ENCODE data around the gene IFNLR1.

Gene IFNLR1

GRCh38 chr1:24147816-24148215 lies 39.3 kb downstream of the IFNLR1 start:
- H3K4me2 ChIP-seq (ENCODE audit: low read depth, low read length, poor library complexity, severe bottlenecking): no peak overlapping the region
- no peak overlapping the region for H3K27ac ChIP-seq (ENCODE audit: low read depth, low read length)
- no peak overlapping the region for H2AFZ ChIP-seq (ENCODE audit: low read depth, low read length, severe bottlenecking)
- H3K36me3 ChIP-seq (ENCODE audit: low read length): no peaks in the 10 kb centered on the region
- no peaks in the 10 kb centered on the region for H3K9me2 ChIP-seq (replicated peaks; ENCODE audit: insufficient read depth, low read length)
- no peak overlapping the region for H3K9ac ChIP-seq (ENCODE audit: low read length)
- H3F3A ChIP-seq (ENCODE audit: insufficient read depth): peaks cover 20% of the 10 kb centered on the region
- H3K79me2 ChIP-seq (ENCODE audit: insufficient read depth, low read length): 0 out of 2 replicates have a peak, but pooled peaks cover 3% of the 10 kb centered on the region
- H3K4me3 ChIP-seq (ENCODE audit: insufficient read depth, low read length, poor library complexity, severe bottlenecking): no peak overlapping the region
- no peaks in the 10 kb centered on the region for H4K20me1 ChIP-seq (ENCODE audit: low read depth, low read length)
- H3K27me3 ChIP-seq (ENCODE audit: low read length): no peaks in the 10 kb centered on the region
- H3K9me3 ChIP-seq (ENCODE audit: insufficient read depth, low read length): no peaks in the 10 kb centered on the region
- TF ChIP-seq, protein P1, sequence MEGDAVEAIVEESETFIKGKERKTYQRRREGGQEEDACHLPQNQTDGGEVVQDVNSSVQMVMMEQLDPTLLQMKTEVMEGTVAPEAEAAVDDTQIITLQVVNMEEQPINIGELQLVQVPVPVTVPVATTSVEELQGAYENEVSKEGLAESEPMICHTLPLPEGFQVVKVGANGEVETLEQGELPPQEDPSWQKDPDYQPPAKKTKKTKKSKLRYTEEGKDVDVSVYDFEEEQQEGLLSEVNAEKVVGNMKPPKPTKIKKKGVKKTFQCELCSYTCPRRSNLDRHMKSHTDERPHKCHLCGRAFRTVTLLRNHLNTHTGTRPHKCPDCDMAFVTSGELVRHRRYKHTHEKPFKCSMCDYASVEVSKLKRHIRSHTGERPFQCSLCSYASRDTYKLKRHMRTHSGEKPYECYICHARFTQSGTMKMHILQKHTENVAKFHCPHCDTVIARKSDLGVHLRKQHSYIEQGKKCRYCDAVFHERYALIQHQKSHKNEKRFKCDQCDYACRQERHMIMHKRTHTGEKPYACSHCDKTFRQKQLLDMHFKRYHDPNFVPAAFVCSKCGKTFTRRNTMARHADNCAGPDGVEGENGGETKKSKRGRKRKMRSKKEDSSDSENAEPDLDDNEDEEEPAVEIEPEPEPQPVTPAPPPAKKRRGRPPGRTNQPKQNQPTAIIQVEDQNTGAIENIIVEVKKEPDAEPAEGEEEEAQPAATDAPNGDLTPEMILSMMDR (IDR thresholded peaks at IDR 0.05; ENCODE audit: insufficient read depth, low read length, poor library complexity, severe bottlenecking): no peak
- TF ChIP-seq EZH2phosphoT487 (conservative IDR thresholded peaks at IDR 0.05; ENCODE audit: low read length): no peak

DNA sequence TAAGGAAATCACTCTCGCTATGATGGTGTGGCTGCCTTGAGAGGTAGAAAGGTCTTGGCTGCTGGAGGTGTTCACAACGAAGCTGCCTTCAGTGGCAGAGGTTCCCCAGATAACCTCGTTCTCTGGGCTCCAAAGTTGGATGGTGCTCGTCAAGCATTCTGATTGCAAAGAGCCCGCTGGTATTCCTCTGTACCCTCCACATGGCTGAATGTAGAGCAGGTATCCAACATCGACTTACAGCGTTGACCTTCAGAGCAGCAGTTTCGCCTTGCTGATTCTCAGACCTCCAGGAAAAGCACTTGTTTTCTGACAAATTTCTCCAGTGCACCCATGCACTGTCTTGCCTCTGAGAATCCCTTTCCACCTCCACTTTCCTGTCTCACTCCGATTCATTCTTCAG lies 39.9 kb downstream of the IFNLR1 start:
- Histone ChIP-seq H3K9ac (ENCODE audit: low read length) (no peak overlapping the region), H3K9me3 (ENCODE audit: insufficient read depth, low read length) (no peaks in the 10 kb centered on the region), H3K79me2 (ENCODE audit: insufficient read depth, low read length) (0 out of 2 replicates have a peak, but pooled peaks cover 3% of the 10 kb centered on the region), H3K9me2 (replicated peaks; ENCODE audit: insufficient read depth, low read length) (no peaks in the 10 kb centered on the region), H3K27me3 (ENCODE audit: low read length) (no peaks in the 10 kb centered on the region), H2AFZ (ENCODE audit: low read depth, low read length, severe bottlenecking) (no peak overlapping the region), H3K4me2 (ENCODE audit: low read depth, low read length, poor library complexity, severe bottlenecking) (no peak overlapping the region), H4K20me1 (ENCODE audit: low read depth, low read length) (no peaks in the 10 kb centered on the region), H3K4me3 (ENCODE audit: insufficient read depth, low read length, poor library complexity, severe bottlenecking) (no peak overlapping the region), H3K36me3 (ENCODE audit: low read length) (no peaks in the 10 kb centered on the region), H3K27ac (ENCODE audit: low read depth, low read length) (no peak overlapping the region), H3F3A (ENCODE audit: insufficient read depth) (peaks cover 14% of the 10 kb centered on the region)
- TF ChIP-seq EZH2phosphoT487 (conservative IDR thresholded peaks at IDR 0.05; ENCODE audit: low read length): no peak
- TF ChIP-seq, protein P1 (IDR thresholded peaks at IDR 0.05; ENCODE audit: insufficient read depth, low read length, poor library complexity, severe bottlenecking): no peak

DNA sequence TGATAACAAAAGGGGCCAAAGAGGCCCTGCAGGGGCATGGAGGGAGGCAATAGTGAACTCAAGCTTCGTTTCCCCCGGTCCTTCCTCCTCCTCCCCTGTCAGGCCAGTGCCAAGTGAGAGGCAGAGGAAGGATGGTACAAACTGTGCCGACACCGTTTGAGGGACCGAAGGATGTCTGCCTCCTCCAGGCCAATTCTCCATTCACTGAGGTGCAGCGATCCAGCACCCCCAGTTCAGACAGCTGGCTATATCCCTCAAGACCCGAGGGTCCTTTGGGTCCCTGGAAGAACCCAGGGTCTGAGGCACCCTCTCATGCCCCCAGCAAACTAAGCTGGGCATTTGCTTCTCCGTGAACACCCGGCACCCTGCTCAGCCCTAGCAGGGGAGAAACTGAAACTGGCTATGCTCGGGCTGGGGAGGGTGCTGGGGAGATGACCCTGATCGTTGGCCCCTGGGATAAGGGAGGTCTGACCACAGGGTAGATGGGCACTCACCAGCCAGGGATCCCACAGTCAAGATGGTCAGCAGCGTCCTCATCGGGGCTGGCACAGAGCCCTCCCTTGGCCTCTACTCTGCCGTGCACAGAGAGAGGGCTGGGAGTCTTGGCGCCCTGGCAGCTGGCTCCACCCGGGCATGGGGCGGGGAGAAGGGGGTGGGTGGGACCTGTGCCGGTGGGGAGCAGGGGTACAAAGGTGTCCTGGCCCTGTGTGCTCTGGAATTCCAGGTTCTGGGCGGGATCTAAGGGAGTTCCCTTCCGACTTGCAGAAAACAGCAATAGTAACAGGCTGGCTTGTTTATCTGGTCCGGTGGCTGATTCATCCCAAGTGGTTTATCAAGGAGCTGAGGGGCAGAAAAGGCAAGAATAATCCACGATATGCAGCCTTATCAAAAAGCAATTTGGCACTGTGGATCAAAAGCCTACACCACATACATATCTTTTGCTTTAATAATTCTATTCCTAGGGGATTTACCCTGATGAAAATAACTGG lies 44.2 kb downstream of the IFNLR1 start, which contains the start of gene IL22RA1:
IL22RA1 (minus strand) TSS at position 595 of the 989 bp plus-strand sequence; CDS start at position 537, 58 bp downstream.
- Histone ChIP-seq H3K9me2 (replicated peaks; ENCODE audit: insufficient read depth, low read length) (no peaks in the 10 kb centered on the region), H3K27ac (ENCODE audit: low read depth, low read length) (no peak within 1 kb of the TSS), H3K9ac (ENCODE audit: low read length) (no peak within 1 kb of the TSS), H2AFZ (ENCODE audit: low read depth, low read length, severe bottlenecking) (no peak within 1 kb of the TSS), H3K79me2 (ENCODE audit: insufficient read depth, low read length) (no peaks in the 10 kb centered on the region), H3K36me3 (ENCODE audit: low read length) (no peaks in the 10 kb centered on the region), H3K4me3 (ENCODE audit: insufficient read depth, low read length, poor library complexity, severe bottlenecking) (no peak within 1 kb of the TSS), H3K9me3 (ENCODE audit: insufficient read depth, low read length) (no peaks in the 10 kb centered on the region), H3K4me2 (ENCODE audit: low read depth, low read length, poor library complexity, severe bottlenecking) (peak within 1 kb of the TSS; percentile 4), H4K20me1 (ENCODE audit: low read depth, low read length) (no peaks in the 10 kb centered on the region), H3F3A (ENCODE audit: insufficient read depth) (no peaks in the 10 kb centered on the region), H3K27me3 (ENCODE audit: low read length) (no peaks in the 10 kb centered on the region)
- TF ChIP-seq, protein P1 (IDR thresholded peaks at IDR 0.05; ENCODE audit: insufficient read depth, low read length, poor library complexity, severe bottlenecking): no peak
- TF ChIP-seq EZH2phosphoT487 (conservative IDR thresholded peaks at IDR 0.05; ENCODE audit: low read length): no peak

All from SU-DHL-6 (cell line).